K562 (cell line): ENCODE measurements around the gene CDC14A. TPM values are rescaled to one million over a fixed set of nuclear protein-coding genes. Genes with fewer than 3 reads are reported as not detected.

ENCODE experiments used
- ATAC-seq: fragments of 200-7000 bp; cut with Tn5 transposase; 3 replicates; pipeline ENCODE4 v1.9.1; 2020; ENCODE audit warnings: moderate library complexity
- BruUV-seq: library from RNA; stranded (reverse); fragments of 400-500 nt; replicated peaks from 2 replicates; lab custom pipeline; 2021; lab: Mats Ljungman, UMichigan
- CTCF ChIA-PET: fragments of 300-600 bp; formaldehyde crosslinking; extraction: SDS; loops from one replicate; lab custom pipeline; 2021; ENCODE audit warnings: low intra/inter-chr PET ratio; lab: Yijun Ruan, JAX
- POLR2A ChIA-PET: fragments of 300-600, 350-650 bp; sonication (Branson Sonifier 250); formaldehyde crosslinking; extraction: SDS; loops from one replicate; lab custom pipeline; 2021; ENCODE audit warnings: antibody characterized with exemption, inconsistent platforms; lab: Yijun Ruan, JAX
- DNase-seq, 4 experiments: peaks; one replicate each; pipeline versions ENCODE4 v3.0.0 to v3.0.0-alpha.2; 2011 to 2018; ENCODE audit warnings: low spot score in 3 of 4, mixed read lengths in 3 of 4; ENCODE audit errors: extremely low read depth in 1 of 4
- FAIRE-seq: peaks from 2 replicates; lab custom pipeline; 2011; peaks lifted over from hg19 to GRCh38; lab: Jason Lieb, UNC
- H2AFZ ChIP-seq: 2 replicates; pipeline ENCODE4 v1.6.0; 2011; ENCODE audit warnings: low read depth, low read length, control low read depth, inconsistent platforms
- H3K27ac ChIP-seq: fragments of 200-600 bp; 3 replicates; pipeline ENCODE4 v1.8.0; 2011; ENCODE audit warnings: low read depth, mild to moderate bottlenecking, control low read depth, inconsistent platforms, low read length, moderate library complexity, mixed read lengths; ENCODE audit errors: extremely low read depth
- H3K27me3 ChIP-seq, 2 experiments: fragments of 300-600 bp in 1 of 2; 2 replicates in 1 of 2; 3 replicates in 1 of 2; pipeline versions ENCODE4 v1.6.0 to v1.8.0; 2011; ENCODE audit warnings: inconsistent platforms in 2 of 2, low read length in 2 of 2, mild to moderate bottlenecking in 1 of 2, mixed read lengths in 1 of 2, moderate library complexity in 1 of 2; ENCODE audit not compliant: control insufficient read depth in 2 of 2, insufficient read depth in 2 of 2
- H3K36me3 ChIP-seq: fragments of 300-600 bp; 3 replicates; pipeline ENCODE4 v1.8.0; 2011; ENCODE audit warnings: mild to moderate bottlenecking, low read length, inconsistent platforms; ENCODE audit not compliant: control insufficient read depth, insufficient read depth
- H3K4me1 ChIP-seq, 2 experiments: fragments of 200-600 bp in 1 of 2; replicated peaks in 1 of 2; 2 replicates in 1 of 2; 3 replicates in 1 of 2; pipeline versions ENCODE4 v1.5.1 to v1.8.0; 2011; ENCODE audit warnings: inconsistent platforms in 2 of 2, low read length in 2 of 2, mild to moderate bottlenecking in 1 of 2, mixed read lengths in 1 of 2, moderate library complexity in 1 of 2; ENCODE audit not compliant: control insufficient read depth in 2 of 2, insufficient read depth in 2 of 2
- H3K4me2 ChIP-seq: 2 replicates; pipeline ENCODE4 v1.6.1; 2011; ENCODE audit warnings: low read length, control low read depth, inconsistent platforms, mixed read lengths; ENCODE audit not compliant: insufficient read depth
- H3K4me3 ChIP-seq: fragments of 200-600 bp; sonication (generic), shearing (Covaris generic); 2 replicates; pipeline ENCODE4 v1.5.1; 2016; ENCODE audit warnings: control low read depth, inconsistent platforms
- H3K79me2 ChIP-seq: fragments of 200-600 bp; 3 replicates; pipeline ENCODE4 v1.8.0; 2011; ENCODE audit warnings: low read length, inconsistent platforms; ENCODE audit not compliant: control insufficient read depth, insufficient read depth
- H3K9ac ChIP-seq, 2 experiments: 2 replicates each; pipeline versions ENCODE4 v1.6.0 to v1.6.1; 2011; ENCODE audit warnings: low read depth in 2 of 2, low read length in 2 of 2, control low read depth in 1 of 2, inconsistent platforms in 1 of 2, mild to moderate bottlenecking in 1 of 2, mixed read lengths in 1 of 2; ENCODE audit not compliant: insufficient read depth in 1 of 2
- H3K9me1 ChIP-seq: one replicate; pipeline ENCODE4 v1.6.0; 2011; ENCODE audit warnings: inconsistent platforms, mild to moderate bottlenecking, low read length, moderate library complexity; ENCODE audit not compliant: control insufficient read depth, insufficient read depth
- H3K9me3 ChIP-seq: replicated peaks from 2 replicates; pipeline ENCODE4 v1.5.1; 2011; ENCODE audit warnings: low read depth, low read length, inconsistent platforms; ENCODE audit not compliant: control insufficient read depth, insufficient read depth
- H4K20me1 ChIP-seq: replicated peaks from 2 replicates; pipeline ENCODE4 v1.6.1; 2011; ENCODE audit warnings: low read length, inconsistent platforms, mixed read lengths; ENCODE audit not compliant: control insufficient read depth, insufficient read depth
- ATF4 ChIP-seq: fragments of 450-650 bp; formaldehyde crosslinking; IDR thresholded peaks from 2 replicates; pipeline ENCODE4 v1.4.0; 2022; ENCODE audit warnings: mild to moderate bottlenecking, moderate library complexity
- BRCA1 ChIP-seq, 2 experiments: fragments of 450-650 bp in 1 of 2; sonication (generic) in 1 of 2; formaldehyde crosslinking in 1 of 2; IDR thresholded peaks; 2 replicates each; pipeline versions ENCODE4 v1.5.0 to v1.6.1; 2017 to 2020; ENCODE audit warnings: mild to moderate bottlenecking in 1 of 2, missing genetic modification reagents in 1 of 2
- ELK3 ChIP-seq: fragments of 450-650 bp; formaldehyde crosslinking; IDR thresholded peaks from 2 replicates; pipeline ENCODE4 v1.4.0; 2020; ENCODE audit warnings: mild to moderate bottlenecking
- MYNN ChIP-seq, 2 experiments: sonication (generic); formaldehyde crosslinking in 1 of 2; IDR thresholded peaks; 2 replicates each; pipeline versions ENCODE4 v1.5.0 to v1.6.1; 2016 to 2020; ENCODE audit warnings: antibody characterized with exemption in 1 of 2, missing genetic modification reagents in 1 of 2
- NFIC ChIP-seq: fragments of 450-650 bp; IDR thresholded peaks from 2 replicates; pipeline ENCODE4 v1.6.1; 2017; ENCODE audit warnings: mild to moderate bottlenecking, inconsistent platforms
- NUFIP1 ChIP-seq: fragments of 450-650 bp; IDR thresholded peaks from 2 replicates; pipeline ENCODE4 v1.6.1; 2018; ENCODE audit not compliant: partially characterized antibody
- TFAM ChIP-seq: fragments of 250-450 bp; sonication (Bioruptor Pico); conservative IDR thresholded peaks from 2 replicates; pipeline ENCODE4 v1.5.0; 2021; ENCODE audit warnings: mild to moderate bottlenecking, moderate library complexity
- ZBTB1 ChIP-seq: sonication (generic); formaldehyde crosslinking; IDR thresholded peaks from 2 replicates; pipeline ENCODE4 v1.8.1; 2023; ENCODE audit warnings: missing genetic modification reagents, low read depth, mild to moderate bottlenecking, borderline replicate concordance
- ZFP36 ChIP-seq: fragments of 150-350 bp; IDR thresholded peaks from 2 replicates; pipeline ENCODE4 v1.6.1; 2018; ENCODE audit warnings: low read length, low read depth; ENCODE audit not compliant: partially characterized antibody
- ZKSCAN3 ChIP-seq: fragments of 250-450 bp; sonication (Bioruptor Pico); IDR thresholded peaks from 2 replicates; pipeline ENCODE4 v1.4.0; 2020
- WGBS: fragments of 100-300 bp; shearing (Covaris generic); methylation state at CpG from one replicate; pipeline ENCODE4 v1.1.6; 2016; ENCODE audit warnings: low coverage, mixed read lengths; ENCODE audit not compliant: insufficient coverage; ENCODE audit errors: missing lambda C conversion rate; 5-methylcytosine and 5-hydroxymethylcytosine counted together
- in situ Hi-C: fragments of 300-500 bp; cut with MboI; formaldehyde crosslinking; loops from 4 replicates; pipeline ENCODE4 v1.15.0; 2018; ENCODE audit warnings: inconsistent platforms, mixed read lengths
- intact Hi-C: fragments of 100-400 bp; cut with micrococcal nuclease; formaldehyde crosslinking; loops from 2 replicates; pipeline ENCODE4 v1.14.2; 2022
- polyA plus RNA-seq, 8 experiments: library from polyadenylated mRNA; depleted of rRNA in 4 of 8; stranded (reverse) in 5 of 8; unstranded in 3 of 8; fragments of >200 nt; fragmentation: Nextera tagmentation in 2 of 8; fragmentation: Illumina TruSeq in 1 of 8; extraction: Ambion mirVana in 2 of 8; extraction: Trizol in 1 of 8; gene quantifications; 2 replicates each; pipeline versions ENCODE4 v1.2.1 to v1.2.3, GENCODE V29; 2011 to 2014; ENCODE audit warnings: inconsistent platforms in 1 of 8, missing spikeins in 1 of 8
- total RNA-seq, 7 experiments: library from RNA; depleted of rRNA in 6 of 7; stranded (reverse); fragments of >200 nt in 6 of 7; fragmentation: Illumina TruSeq in 2 of 7; extraction: Trizol in 2 of 7; gene quantifications; 2 replicates each; pipeline versions ENCODE4 v1.2.1 to v1.2.3, GENCODE V29; 2011 to 2021; ENCODE audit warnings: low replicate concordance in 1 of 7

The CDC14A gene
- total and polyA plus RNA-seq, 9 of the 15 experiments (the other 6 are each of a cell fraction or from before 2014, with no cell fraction given) = 17.0 to 74.3 (median 33.4) TPM

DNA sequence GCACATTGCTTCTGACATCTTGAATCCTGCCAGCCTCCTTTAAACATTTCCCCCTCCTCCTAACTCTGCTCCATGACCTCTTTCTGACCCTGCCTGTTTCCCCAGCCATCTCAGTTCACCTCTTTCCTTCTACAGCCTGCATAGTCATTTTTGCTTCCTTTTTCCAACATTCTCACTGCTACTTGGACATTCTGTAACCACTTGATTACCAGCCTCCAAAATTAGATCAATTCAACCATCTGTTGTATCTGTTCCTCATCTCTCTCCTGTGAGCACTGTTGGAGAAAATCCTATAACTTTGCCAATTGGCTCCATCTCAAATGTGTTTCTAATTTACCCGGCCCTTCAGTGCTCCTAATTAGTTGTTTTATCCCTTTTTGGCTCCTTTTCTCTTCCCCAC lies 158.1 kb downstream of the CDC14A start:
- Histone ChIP-seq H3K27me3 (no peaks in the 10 kb centered on the region), H4K20me1 (no peaks in the 10 kb centered on the region), H3K9me1 (no peaks in the 10 kb centered on the region), H3K36me3 (peaks cover 86% of the 10 kb centered on the region), H3K4me3 (no peak overlapping the region), H3K27ac (no peak overlapping the region), H3K4me1 (no peaks in the 10 kb centered on the region; a peak in 2 of 5 replicates), H3K79me2 (peaks cover 2% of the 10 kb centered on the region; the same call in 1 of the 3 replicates), H3K9ac (no peak overlapping the region), H3K4me2 (no peak overlapping the region), H3K9me3 (no peaks in the 10 kb centered on the region), H2AFZ (no peak overlapping the region)
- POLR2A ChIA-PET = no interaction called here
- no peak for ATAC-seq
- no peak for DNase-seq
- TF ChIP-seq ZKSCAN3 (no peak), NUFIP1 (no peak), ZBTB1 (CRISPR knock-in tag) (no peak), ELK3 (CRISPR knock-in tag) (no peak), NFIC (no peak), ATF4 (CRISPR knock-in tag) (no peak), ZFP36 (no peak), MYNN (IDR thresholded peaks at IDR 0.05) (no peak), MYNN (CRISPR knock-in tag; IDR thresholded peaks at IDR 0.05) (no peak), BRCA1 (IDR thresholded peaks at IDR 0.05) (no peak), BRCA1 (CRISPR knock-in tag; IDR thresholded peaks at IDR 0.05) (no peak), TFAM (CRISPR knock-in tag) (no peak)
- intact Hi-C loops (no loop called here), in situ Hi-C loops (no loop called here)
- WGBS = 78% methylated on average over 1 of the region's 1 CpG
- no peak for FAIRE-seq
- no TSS peak for BruUV-seq
- CTCF ChIA-PET = no interaction called here
